K562 (cell line): ENCODE data around the gene TTC5.

Experiments used
- CTCF ChIP-seq, 3 experiments: IDR thresholded peaks in 2 of 3; conservative IDR thresholded peaks in 1 of 3; 2 replicates each; pipeline ENCODE4 v1.5.1; 2011 to 2012; ENCODE audit warnings: low read length in 3 of 3, mild to moderate bottlenecking in 3 of 3, control low read depth in 2 of 3, improper control_type of control experiment in 1 of 3, inconsistent platforms in 1 of 3, low read depth in 1 of 3, mixed read lengths in 1 of 3, moderate library complexity in 1 of 3; ENCODE audit not compliant: insufficient read depth in 2 of 3
- ELF2 ChIP-seq: fragments of 250-450 bp; sonication (Bioruptor Pico); IDR thresholded peaks from 2 replicates; pipeline ENCODE4 v1.5.0; 2021; ENCODE audit warnings: mild to moderate bottlenecking
- FOXM1 ChIP-seq, 2 experiments: fragments of 450-650 bp in 1 of 2; sonication (generic) in 1 of 2; formaldehyde crosslinking in 1 of 2; IDR thresholded peaks; 2 replicates each; pipeline versions ENCODE4 v1.6.1 to v1.9.0; 2017 to 2022; ENCODE audit warnings: low read depth in 2 of 2, mild to moderate bottlenecking in 2 of 2, missing genetic modification reagents in 1 of 2, moderate library complexity in 1 of 2
- PHF21A ChIP-seq: fragments of 450-650 bp; IDR thresholded peaks from 2 replicates; pipeline ENCODE4 v1.6.1; 2017; ENCODE audit warnings: low read depth, borderline replicate concordance
- THAP7 ChIP-seq: fragments of 250-450 bp; sonication (Bioruptor Pico); IDR thresholded peaks from 2 replicates; pipeline ENCODE4 v1.5.0; 2021
- ZBTB17 ChIP-seq: fragments of 450-650 bp; formaldehyde crosslinking; IDR thresholded peaks from 2 replicates; pipeline ENCODE4 v1.4.0; 2020; ENCODE audit warnings: mild to moderate bottlenecking
- ZNF263 ChIP-seq: sonication (generic); formaldehyde crosslinking; IDR thresholded peaks from 2 replicates; pipeline ENCODE4 v1.8.0; 2022; ENCODE audit warnings: mild to moderate bottlenecking, missing genetic modification reagents, borderline replicate concordance

DNA sequence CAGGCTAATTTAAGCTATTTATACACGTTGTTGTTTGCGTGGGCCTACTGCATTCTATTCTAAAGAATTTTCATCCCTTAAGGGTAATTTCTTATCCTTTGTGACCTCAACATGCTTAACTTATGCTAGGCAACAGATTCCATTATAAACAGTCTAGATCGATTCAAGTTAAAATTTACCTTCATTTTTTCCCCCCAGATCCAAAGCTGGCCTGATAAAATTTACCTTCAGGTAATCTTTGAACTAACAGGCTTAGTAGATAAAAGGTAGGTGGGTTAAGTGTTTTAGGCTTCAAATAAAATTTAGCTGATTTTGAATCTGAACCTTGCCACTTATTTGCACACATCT, 27.7 kb upstream of the TTC5 start:
- TF ChIP-seq ELF2 (CRISPR knock-in tag) (no peak), CTCF (IDR thresholded peaks at IDR 0.05 in 2 of 3, conservative IDR thresholded peaks at IDR 0.05 in 1 of 3; ENCODE audit: insufficient read depth in 2 of 3, low read depth in 1 of 3, low read length in 3 of 3) (no peak), FOXM1 (IDR thresholded peaks at IDR 0.05; ENCODE audit: low read depth) (no peak), FOXM1 (CRISPR knock-in tag; IDR thresholded peaks at IDR 0.05; ENCODE audit: low read depth) (no peak), THAP7 (CRISPR knock-in tag) (no peak), ZBTB17 (no peak), ZNF263 (CRISPR knock-in tag) (no peak), PHF21A (no peak)
